Trophoblast cell (in vitro differentiated cells and primary cell): ENCODE data around the gene CALN1.

Experiments used
- DNase-seq, 2 donors: peaks; one replicate each; pipeline ENCODE4 v3.0.0-alpha.2; 2016
- H2AFZ ChIP-seq: 2 replicates; pipeline ENCODE4 v1.6.1; 2013; ENCODE audit warnings: low read length, moderate library complexity, mild to moderate bottlenecking; ENCODE audit not compliant: insufficient read depth, poor library complexity
- H2AK5ac ChIP-seq: 2 replicates; pipeline ENCODE4 v1.6.1; 2013; ENCODE audit warnings: mild to moderate bottlenecking, low read length
- H2BK120ac ChIP-seq: 2 replicates; pipeline ENCODE4 v1.6.1; 2013; ENCODE audit warnings: low read length, mild to moderate bottlenecking, moderate library complexity; ENCODE audit not compliant: insufficient read depth, poor library complexity
- H2BK12ac ChIP-seq: 2 replicates; pipeline ENCODE4 v1.6.1; 2013; ENCODE audit warnings: mild to moderate bottlenecking, low read length, moderate library complexity
- H2BK5ac ChIP-seq: 2 replicates; pipeline ENCODE4 v1.6.1; 2013; ENCODE audit warnings: low read length, low read depth, moderate library complexity, mild to moderate bottlenecking; ENCODE audit not compliant: poor library complexity
- H3K14ac ChIP-seq: 2 replicates; pipeline ENCODE4 v1.6.1; 2013; ENCODE audit warnings: mild to moderate bottlenecking, low read length
- H3K18ac ChIP-seq: 2 replicates; pipeline ENCODE4 v1.6.1; 2013; ENCODE audit warnings: mild to moderate bottlenecking, low read length
- H3K23ac ChIP-seq: 2 replicates; pipeline ENCODE4 v1.6.1; 2013; ENCODE audit warnings: low read length
- H3K27ac ChIP-seq: 2 replicates; pipeline ENCODE4 v1.5.1; 2013; ENCODE audit warnings: low read depth, mild to moderate bottlenecking, inconsistent platforms, low read length, moderate library complexity
- H3K27me3 ChIP-seq: 2 replicates; pipeline ENCODE4 v1.6.1; 2013; ENCODE audit warnings: inconsistent platforms, mild to moderate bottlenecking, low read length, moderate library complexity; ENCODE audit not compliant: insufficient read depth
- H3K36me3 ChIP-seq, 2 experiments: 1 replicate in 1 of 2; 2 replicates in 1 of 2; pipeline ENCODE4 v1.6.1; 2013; ENCODE audit warnings: low read length in 2 of 2, mild to moderate bottlenecking in 2 of 2, moderate library complexity in 1 of 2; ENCODE audit not compliant: insufficient read depth in 2 of 2, control insufficient read depth in 1 of 2
- H3K4ac ChIP-seq: 2 replicates; pipeline ENCODE4 v1.6.1; 2013; ENCODE audit warnings: low read depth, mild to moderate bottlenecking, low read length, moderate library complexity
- H3K4me1 ChIP-seq, 2 experiments: 1 replicate in 1 of 2; 2 replicates in 1 of 2; pipeline ENCODE4 v1.6.1; 2013; ENCODE audit warnings: low read length in 2 of 2, mild to moderate bottlenecking in 2 of 2, moderate library complexity in 1 of 2; ENCODE audit not compliant: insufficient read depth in 2 of 2, control insufficient read depth in 1 of 2
- H3K4me2 ChIP-seq: 2 replicates; pipeline ENCODE4 v1.6.1; 2013; ENCODE audit warnings: inconsistent platforms, mild to moderate bottlenecking, low read length, moderate library complexity
- H3K4me3 ChIP-seq: 2 replicates; pipeline ENCODE4 v1.5.1; 2013; ENCODE audit warnings: mild to moderate bottlenecking, low read depth, low read length, inconsistent platforms
- H3K79me1 ChIP-seq: one replicate; pipeline ENCODE4 v1.6.1; 2013; ENCODE audit warnings: low read length
- H3K79me2 ChIP-seq: 2 replicates; pipeline ENCODE4 v1.6.1; 2013; ENCODE audit warnings: low read length, mild to moderate bottlenecking; ENCODE audit not compliant: control insufficient read depth, insufficient read depth, poor library complexity
- H3K9ac ChIP-seq: 2 replicates; pipeline ENCODE4 v1.6.1; 2013; ENCODE audit warnings: mild to moderate bottlenecking, low read length
- H3K9me3 ChIP-seq: 2 replicates; pipeline ENCODE4 v1.6.1; 2013; ENCODE audit warnings: low read depth, mild to moderate bottlenecking, control low read depth, inconsistent platforms, low read length; ENCODE audit not compliant: insufficient read depth
- H4K12ac ChIP-seq: 2 replicates; pipeline ENCODE4 v1.6.1; 2013; ENCODE audit warnings: low read depth, mild to moderate bottlenecking, low read length, moderate library complexity
- H4K8ac ChIP-seq: 2 replicates; pipeline ENCODE4 v1.6.1; 2013; ENCODE audit warnings: low read depth, mild to moderate bottlenecking, low read length, moderate library complexity
- H4K91ac ChIP-seq: one replicate; pipeline ENCODE4 v1.6.1; 2013; ENCODE audit warnings: low read depth, mild to moderate bottlenecking, low read length, moderate library complexity
- WGBS: extraction: QIAGEN DNeasy Blood & Tissue Kit; methylation state at CpG from one replicate; pipeline ENCODE4 v1.1.7; 2013; ENCODE audit warnings: missing lambda C conversion rate; ENCODE audit not compliant: insufficient read length, insufficient coverage; ENCODE audit errors: extremely low coverage; 5-methylcytosine and 5-hydroxymethylcytosine counted together

Gene CALN1

DNA sequence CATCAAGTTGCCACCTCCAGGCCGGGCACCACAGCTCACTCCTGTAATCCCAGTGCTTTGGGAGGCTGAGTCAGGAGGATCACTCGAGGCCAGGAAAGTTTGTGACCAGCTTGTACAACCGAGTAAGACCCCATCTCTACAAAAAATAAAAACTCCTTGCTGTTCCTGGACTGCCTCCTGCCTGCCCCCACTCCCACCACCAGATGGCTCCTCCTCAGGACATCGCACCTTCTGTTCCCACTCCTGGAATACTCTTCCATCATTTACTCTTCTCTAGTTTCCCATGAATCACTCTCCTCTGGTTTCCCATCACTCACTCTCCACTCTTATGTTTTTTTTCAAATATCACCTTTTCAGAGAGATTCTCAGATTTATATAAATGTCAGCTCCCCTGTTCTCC lies 540.7 kb downstream of the CALN1 start:
- Histone ChIP-seq H4K8ac (no peak overlapping the region), H3K36me3 (no peaks in the 10 kb centered on the region), H2BK5ac (no peak overlapping the region), H4K12ac (no peak overlapping the region), H3K14ac (no peak overlapping the region), H3K9me3 (no peaks in the 10 kb centered on the region), H3K27me3 (no peaks in the 10 kb centered on the region), H3K79me1 (peaks cover 2% of the 10 kb centered on the region), H3K27ac (no peak overlapping the region), H3K23ac (no peak overlapping the region), H3K4me1 (peaks cover 2 to 6% of the 10 kb centered on the region in 2 experiments), H3K4me3 (no peak overlapping the region), H3K79me2 (no peaks in the 10 kb centered on the region), H2AK5ac (no peak overlapping the region), H3K9ac (no peak overlapping the region), H3K4ac (no peak overlapping the region), H4K91ac (no peak overlapping the region), H2AFZ (no peak overlapping the region), H3K18ac (no peak overlapping the region), H2BK12ac (no peak overlapping the region), H2BK120ac (no peak overlapping the region), H3K4me2 (no peak overlapping the region)
- no peak for DNase-seq
- WGBS = no CpG with 5 or more reads among the region's 4 CpGs

DNA sequence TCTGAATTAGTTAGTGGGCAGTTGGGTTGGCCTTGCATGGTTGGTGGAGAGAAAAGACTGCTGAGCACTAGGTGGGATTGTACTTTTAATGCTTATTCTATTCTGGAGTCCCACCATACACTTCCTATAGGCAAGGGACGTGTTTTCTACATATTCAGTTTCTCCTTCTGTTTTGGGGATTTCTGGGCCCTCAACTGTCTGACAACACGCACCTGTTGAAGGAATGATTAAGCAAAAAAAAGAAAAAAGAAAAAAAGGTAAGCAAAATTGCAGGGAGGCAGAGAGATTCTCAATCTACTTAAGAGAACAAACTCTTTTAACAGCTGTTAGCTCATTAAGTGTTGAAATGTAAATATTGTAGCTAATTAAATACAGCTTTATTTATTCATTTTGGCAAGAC lies 541.3 kb downstream of the CALN1 start:
- Histone ChIP-seq H4K12ac (no peak overlapping the region), H3K23ac (no peak overlapping the region), H3K4ac (no peak overlapping the region), H4K8ac (no peak overlapping the region), H2AFZ (no peak overlapping the region), H3K79me2 (no peaks in the 10 kb centered on the region), H3K27ac (no peak overlapping the region), H2BK120ac (no peak overlapping the region), H3K18ac (no peak overlapping the region), H3K9ac (no peak overlapping the region), H3K4me2 (no peak overlapping the region), H4K91ac (no peak overlapping the region), H2AK5ac (no peak overlapping the region), H3K27me3 (no peaks in the 10 kb centered on the region), H3K4me1 (peaks cover 2 to 6% of the 10 kb centered on the region in 2 experiments), H2BK5ac (no peak overlapping the region), H3K14ac (no peak overlapping the region), H2BK12ac (no peak overlapping the region), H3K79me1 (peaks cover 2% of the 10 kb centered on the region), H3K9me3 (no peaks in the 10 kb centered on the region), H3K36me3 (no peaks in the 10 kb centered on the region), H3K4me3 (no peak overlapping the region)
- DNase-seq = no peak
- no CpG with 5 or more reads among the region's 2 CpGs for WGBS

DNA sequence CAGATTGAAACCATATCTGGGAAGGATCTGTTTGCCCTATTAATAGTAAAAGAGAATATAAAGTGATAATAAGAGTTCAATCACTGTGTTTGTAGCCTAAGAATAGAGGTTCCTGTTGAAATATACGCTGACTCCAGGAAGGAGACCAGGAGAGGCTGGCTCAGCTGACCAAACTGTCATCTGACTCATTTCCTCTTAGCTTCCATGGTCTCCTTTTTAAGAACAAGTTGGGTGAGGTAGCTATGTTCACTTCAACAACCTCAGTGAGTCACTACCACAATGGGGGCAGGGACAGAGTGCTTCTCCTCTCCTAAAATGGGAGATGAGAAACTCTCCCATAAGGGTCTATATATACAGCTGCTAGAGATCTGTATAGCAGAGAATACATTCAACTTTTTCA lies 543.3 kb downstream of the CALN1 start:
- Histone ChIP-seq H2BK5ac (no peak overlapping the region), H4K91ac (peak overlapping the region; percentile 88), H3K9me3 (no peaks in the 10 kb centered on the region), H3K4me2 (no peak overlapping the region), H4K8ac (no peak overlapping the region), H3K4me3 (no peak overlapping the region), H3K14ac (no peak overlapping the region), H4K12ac (no peak overlapping the region), H2BK120ac (no peak overlapping the region), H3K18ac (no peak overlapping the region), H2AK5ac (no peak overlapping the region), H3K27ac (no peak overlapping the region), H3K9ac (no peak overlapping the region), H2AFZ (no peak overlapping the region), H3K4ac (no peak overlapping the region), H3K36me3 (no peaks in the 10 kb centered on the region), H3K23ac (no peak overlapping the region), H2BK12ac (no peak overlapping the region), H3K4me1 (peaks cover 2 to 6% of the 10 kb centered on the region in 2 experiments), H3K27me3 (no peaks in the 10 kb centered on the region), H3K79me2 (no peaks in the 10 kb centered on the region), H3K79me1 (peaks cover 2% of the 10 kb centered on the region)
- WGBS = no CpG with 5 or more reads among the region's 1 CpG
- no peak for DNase-seq

DNA sequence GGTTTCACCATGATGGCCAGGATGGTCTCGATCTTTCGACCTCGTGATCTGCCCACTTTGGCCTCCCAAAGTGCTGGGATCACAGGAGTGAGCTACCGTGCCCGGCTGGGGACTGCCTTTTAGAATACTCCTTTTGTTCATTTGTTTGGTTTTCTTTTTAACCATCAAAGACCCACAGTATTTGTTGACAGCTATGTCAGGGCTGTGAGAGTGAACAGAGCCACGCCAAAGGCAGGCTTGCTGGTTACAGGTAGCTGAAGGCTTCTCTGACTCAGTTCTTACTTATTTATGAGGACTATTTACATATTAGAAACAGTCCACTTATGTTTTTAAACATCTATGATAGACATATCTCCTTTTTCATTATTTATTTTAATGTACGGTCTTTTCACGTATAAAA lies 544.5 kb downstream of the CALN1 start:
- Histone ChIP-seq H3K4me2 (no peak overlapping the region), H2BK5ac (no peak overlapping the region), H3K14ac (no peak overlapping the region), H3K18ac (no peak overlapping the region), H3K4me1 (peaks cover 2 to 6% of the 10 kb centered on the region in 2 experiments), H3K9me3 (no peaks in the 10 kb centered on the region), H3K79me2 (no peaks in the 10 kb centered on the region), H3K9ac (no peak overlapping the region), H3K4me3 (no peak overlapping the region), H2BK120ac (no peak overlapping the region), H4K12ac (no peak overlapping the region), H3K23ac (no peak overlapping the region), H3K4ac (no peak overlapping the region), H3K27me3 (no peaks in the 10 kb centered on the region), H3K27ac (no peak overlapping the region), H2AFZ (no peak overlapping the region), H2AK5ac (no peak overlapping the region), H3K36me3 (no peaks in the 10 kb centered on the region), H4K91ac (no peak overlapping the region), H3K79me1 (peaks cover 2% of the 10 kb centered on the region), H4K8ac (no peak overlapping the region), H2BK12ac (no peak overlapping the region)
- DNase-seq = no peak
- no CpG with 5 or more reads among the region's 8 CpGs for WGBS
